SU-DHL-6 (cell line): ENCODE measurements around the gene AQP9.

Source experiments
- H2AFZ ChIP-seq: fragments of 200-600 bp; sonication (generic); 2 replicates; pipeline ENCODE4 v1.6.1; 2014; ENCODE audit warnings: low read depth, mild to moderate bottlenecking, moderate library complexity, mixed read lengths, antibody characterized with exemption, low read length; ENCODE audit not compliant: severe bottlenecking
- H3F3A ChIP-seq: fragments of 200-600 bp; shearing (Covaris generic); 2 replicates; pipeline ENCODE4 v1.6.0; 2016; ENCODE audit warnings: antibody characterized with exemption, mild to moderate bottlenecking; ENCODE audit not compliant: insufficient read depth
- H3K27ac ChIP-seq: fragments of 200-600 bp; sonication (generic); 2 replicates; pipeline ENCODE4 v1.5.1; 2016; ENCODE audit warnings: low read depth, mild to moderate bottlenecking, low read length, moderate library complexity, mixed read lengths
- H3K27me3 ChIP-seq: fragments of 200-600 bp; sonication (generic), shearing (Covaris generic); 2 replicates; pipeline ENCODE4 v1.6.0; 2014; ENCODE audit warnings: mild to moderate bottlenecking, low read length
- H3K36me3 ChIP-seq: fragments of 200-600 bp; sonication (generic); 2 replicates; pipeline ENCODE4 v1.6.1; 2014; ENCODE audit warnings: mild to moderate bottlenecking, low read length, mixed read lengths
- H3K4me2 ChIP-seq: fragments of 300-600, 200-600 bp; shearing (Covaris generic), sonication (generic); 2 replicates; pipeline ENCODE4 v1.6.0; 2014; ENCODE audit warnings: low read length, low read depth, mild to moderate bottlenecking; ENCODE audit not compliant: poor library complexity, severe bottlenecking
- H3K4me3 ChIP-seq: fragments of 200-600 bp; sonication (generic); 2 replicates; pipeline ENCODE4 v1.5.1; 2014; ENCODE audit warnings: antibody characterized with exemption, low read length, mild to moderate bottlenecking, mixed read lengths; ENCODE audit not compliant: insufficient read depth, poor library complexity, severe bottlenecking
- H3K79me2 ChIP-seq: fragments of 200-600 bp; sonication (generic); 2 replicates; pipeline ENCODE4 v1.6.1; 2014; ENCODE audit warnings: mild to moderate bottlenecking, low read length, moderate library complexity; ENCODE audit not compliant: insufficient read depth
- H3K9ac ChIP-seq: fragments of 200-600 bp; sonication (generic); 2 replicates; pipeline ENCODE4 v1.7.0; 2014; ENCODE audit warnings: mild to moderate bottlenecking, low read length
- H3K9me2 ChIP-seq: fragments of 200-600 bp; sonication (generic); replicated peaks from 2 replicates; pipeline ENCODE4 v1.6.1; 2014; ENCODE audit warnings: low read length; ENCODE audit not compliant: insufficient read depth
- H3K9me3 ChIP-seq: fragments of 200-600 bp; sonication (generic); 2 replicates; pipeline ENCODE4 v1.6.1; 2014; ENCODE audit warnings: low read length, mixed read lengths; ENCODE audit not compliant: insufficient read depth
- H4K20me1 ChIP-seq: fragments of 200-600 bp; sonication (generic); 2 replicates; pipeline ENCODE4 v1.6.1; 2014; ENCODE audit warnings: low read depth, mild to moderate bottlenecking, antibody characterized with exemption, low read length, moderate library complexity, mixed read lengths
- EZH2phosphoT487 ChIP-seq: fragments of 200-600 bp; sonication (generic), shearing (Covaris generic); conservative IDR thresholded peaks from 2 replicates; pipeline ENCODE4 v1.6.1; 2018; ENCODE audit warnings: mild to moderate bottlenecking, antibody characterized with exemption, low read length, moderate library complexity, mixed read lengths
- TF ChIP-seq, protein P1 (sequence below): fragments of 200-600 bp; sonication (generic); IDR thresholded peaks from one replicate; pipeline ENCODE4 v1.5.1; 2017; ENCODE audit warnings: antibody characterized with exemption, mild to moderate bottlenecking, low read length, moderate library complexity; ENCODE audit not compliant: insufficient read depth, poor library complexity, severe bottlenecking

AQP9 gene

DNA sequence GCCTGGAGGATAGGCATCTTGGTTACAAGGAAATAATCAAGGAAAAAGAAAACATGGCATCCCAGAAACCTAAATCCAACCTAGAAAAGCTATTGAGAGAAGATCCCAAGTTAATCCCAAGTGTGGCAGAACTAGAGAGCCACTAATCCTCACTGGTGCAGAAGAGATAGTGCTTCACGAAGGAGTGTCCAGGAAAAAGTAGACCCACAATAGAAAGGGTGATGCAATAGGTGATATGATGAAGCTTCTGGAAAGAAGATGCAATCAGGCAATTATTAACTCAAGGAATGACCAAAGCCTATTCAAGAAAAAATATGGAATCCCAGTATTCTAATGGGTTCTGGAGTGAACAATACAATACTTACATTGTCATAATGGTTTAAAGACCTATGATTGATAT is 95.2 kb downstream of the AQP9 start:
- Histone ChIP-seq H3F3A (no peaks in the 10 kb centered on the region), H4K20me1 (no peaks in the 10 kb centered on the region), H3K79me2 (no peaks in the 10 kb centered on the region), H3K9ac (no peak overlapping the region), H3K27ac (no peak overlapping the region), H3K4me3 (no peak overlapping the region), H3K9me2 (no peaks in the 10 kb centered on the region), H3K27me3 (no peaks in the 10 kb centered on the region), H3K4me2 (no peak overlapping the region), H2AFZ (no peak overlapping the region), H3K9me3 (no peaks in the 10 kb centered on the region), H3K36me3 (no peaks in the 10 kb centered on the region)
- no peak for TF ChIP-seq EZH2phosphoT487
- TF ChIP-seq, protein P1, sequence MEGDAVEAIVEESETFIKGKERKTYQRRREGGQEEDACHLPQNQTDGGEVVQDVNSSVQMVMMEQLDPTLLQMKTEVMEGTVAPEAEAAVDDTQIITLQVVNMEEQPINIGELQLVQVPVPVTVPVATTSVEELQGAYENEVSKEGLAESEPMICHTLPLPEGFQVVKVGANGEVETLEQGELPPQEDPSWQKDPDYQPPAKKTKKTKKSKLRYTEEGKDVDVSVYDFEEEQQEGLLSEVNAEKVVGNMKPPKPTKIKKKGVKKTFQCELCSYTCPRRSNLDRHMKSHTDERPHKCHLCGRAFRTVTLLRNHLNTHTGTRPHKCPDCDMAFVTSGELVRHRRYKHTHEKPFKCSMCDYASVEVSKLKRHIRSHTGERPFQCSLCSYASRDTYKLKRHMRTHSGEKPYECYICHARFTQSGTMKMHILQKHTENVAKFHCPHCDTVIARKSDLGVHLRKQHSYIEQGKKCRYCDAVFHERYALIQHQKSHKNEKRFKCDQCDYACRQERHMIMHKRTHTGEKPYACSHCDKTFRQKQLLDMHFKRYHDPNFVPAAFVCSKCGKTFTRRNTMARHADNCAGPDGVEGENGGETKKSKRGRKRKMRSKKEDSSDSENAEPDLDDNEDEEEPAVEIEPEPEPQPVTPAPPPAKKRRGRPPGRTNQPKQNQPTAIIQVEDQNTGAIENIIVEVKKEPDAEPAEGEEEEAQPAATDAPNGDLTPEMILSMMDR: no peak
